Smooth muscle cell (in vitro differentiated cells): ENCODE data around the gene ADAMTS19. TPM values are rescaled to one million over a fixed set of nuclear protein-coding genes. Genes with fewer than 3 reads are reported as not detected.

Experiments used
- DNase-seq: peaks from one replicate; lab custom pipeline; 2025; ENCODE audit not compliant: unreplicated experiment; lab: John Stamatoyannopoulos, UW
- H2AFZ ChIP-seq: fragments of 200-600 bp; sonication (generic); 2 replicates; pipeline ENCODE4 v1.6.0; 2016; ENCODE audit warnings: antibody characterized with exemption, low read depth, mild to moderate bottlenecking
- H3F3A ChIP-seq: fragments of 200-600 bp; sonication (generic); 2 replicates; pipeline ENCODE4 v1.6.0; 2017; ENCODE audit warnings: antibody characterized with exemption, low read depth
- H3K27ac ChIP-seq: fragments of 200-600 bp; sonication (generic); 2 replicates; pipeline ENCODE4 v1.5.1; 2016; ENCODE audit warnings: low read depth, mild to moderate bottlenecking
- H3K27me3 ChIP-seq: fragments of 200-600 bp; sonication (generic); 2 replicates; pipeline ENCODE4 v1.6.1; 2016; ENCODE audit warnings: low read depth, mild to moderate bottlenecking
- H3K36me3 ChIP-seq: fragments of 200-600 bp; sonication (generic); 2 replicates; pipeline ENCODE4 v1.5.1; 2016; ENCODE audit warnings: low read depth
- H3K4me1 ChIP-seq: fragments of 200-600 bp; sonication (generic); 2 replicates; pipeline ENCODE4 v1.5.1; 2016; ENCODE audit warnings: low read depth
- H3K4me2 ChIP-seq: fragments of 200-600 bp; sonication (generic); 2 replicates; pipeline ENCODE4 v1.6.0; 2016; ENCODE audit warnings: mild to moderate bottlenecking
- H3K4me3 ChIP-seq: fragments of 200-600 bp; sonication (generic); 2 replicates; pipeline ENCODE4 v1.5.1; 2016; ENCODE audit warnings: mild to moderate bottlenecking
- H3K79me2 ChIP-seq: fragments of 200-600 bp; sonication (generic); 2 replicates; pipeline ENCODE4 v1.6.0; 2016; ENCODE audit warnings: low read depth, mild to moderate bottlenecking
- H3K9ac ChIP-seq: fragments of 200-600 bp; sonication (generic); 2 replicates; pipeline ENCODE4 v1.6.0; 2016; ENCODE audit warnings: low read depth
- H3K9me3 ChIP-seq: fragments of 200-600 bp; sonication (generic); replicated peaks from 2 replicates; pipeline ENCODE4 v1.5.1; 2016; ENCODE audit warnings: low read depth
- H4K20me1 ChIP-seq: fragments of 200-600 bp; sonication (generic); 2 replicates; pipeline ENCODE4 v1.6.0; 2016; ENCODE audit warnings: low read depth
- WGBS: methylation state at CpG from one replicate; pipeline ENCODE4 v1.1.7; 2016; ENCODE audit warnings: low lambda C conversion rate; 5-methylcytosine and 5-hydroxymethylcytosine counted together
- polyA plus RNA-seq: library from polyadenylated mRNA; unstranded; fragments of >200 nt; fragmentation: Nextera tagmentation; extraction: Ambion mirVana; gene quantifications from 2 replicates; pipeline ENCODE4 v1.2.1, GENCODE V29; 2016
- total RNA-seq: library from RNA; depleted of rRNA; stranded (reverse); fragments of >200 nt; gene quantifications from 2 replicates; pipeline ENCODE4 v1.2.3, GENCODE V29; 2014
- TF ChIP-seq, protein P1 (sequence below): fragments of 200-600 bp; sonication (generic); IDR thresholded peaks from 2 replicates; pipeline ENCODE4 v1.5.1; 2017; ENCODE audit warnings: borderline replicate concordance, mild to moderate bottlenecking, antibody characterized with exemption; ENCODE audit not compliant: insufficient read depth, poor library complexity, severe bottlenecking

The ADAMTS19 gene
- total and polyA plus RNA-seq, 2 experiments from 2014 or later, result 4.5 to 4.9 TPM

DNA sequence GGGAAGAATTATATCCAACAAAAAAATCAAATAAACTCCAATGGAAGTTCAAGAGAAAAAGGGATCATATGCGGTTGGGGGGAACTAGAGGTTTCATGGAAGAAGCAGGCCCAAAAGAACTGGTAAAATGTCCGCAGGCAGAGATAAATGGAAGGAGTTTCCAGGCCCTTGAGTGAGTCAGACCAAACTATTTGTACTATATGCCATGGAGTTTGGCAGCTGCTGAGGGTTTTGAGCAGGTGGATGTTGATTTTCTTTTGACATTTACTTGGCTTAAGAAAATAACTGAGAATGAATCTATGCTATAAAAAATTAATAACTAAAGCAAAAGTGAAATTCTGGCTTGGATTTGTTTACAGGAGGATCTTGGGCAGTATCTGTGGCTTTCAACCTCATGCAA is 321.5 kb downstream of the ADAMTS19 start:
- Histone ChIP-seq H3K79me2 (no peaks in the 10 kb centered on the region), H3K9me3 (no peaks in the 10 kb centered on the region), H3K27ac (no peak overlapping the region), H3K4me3 (no peak overlapping the region), H2AFZ (no peak overlapping the region), H3K9ac (no peak overlapping the region), H4K20me1 (no peaks in the 10 kb centered on the region), H3F3A (no peaks in the 10 kb centered on the region), H3K4me1 (no peaks in the 10 kb centered on the region), H3K4me2 (no peak overlapping the region), H3K36me3 (no peaks in the 10 kb centered on the region), H3K27me3 (no peaks in the 10 kb centered on the region)
- TF ChIP-seq, protein P1, sequence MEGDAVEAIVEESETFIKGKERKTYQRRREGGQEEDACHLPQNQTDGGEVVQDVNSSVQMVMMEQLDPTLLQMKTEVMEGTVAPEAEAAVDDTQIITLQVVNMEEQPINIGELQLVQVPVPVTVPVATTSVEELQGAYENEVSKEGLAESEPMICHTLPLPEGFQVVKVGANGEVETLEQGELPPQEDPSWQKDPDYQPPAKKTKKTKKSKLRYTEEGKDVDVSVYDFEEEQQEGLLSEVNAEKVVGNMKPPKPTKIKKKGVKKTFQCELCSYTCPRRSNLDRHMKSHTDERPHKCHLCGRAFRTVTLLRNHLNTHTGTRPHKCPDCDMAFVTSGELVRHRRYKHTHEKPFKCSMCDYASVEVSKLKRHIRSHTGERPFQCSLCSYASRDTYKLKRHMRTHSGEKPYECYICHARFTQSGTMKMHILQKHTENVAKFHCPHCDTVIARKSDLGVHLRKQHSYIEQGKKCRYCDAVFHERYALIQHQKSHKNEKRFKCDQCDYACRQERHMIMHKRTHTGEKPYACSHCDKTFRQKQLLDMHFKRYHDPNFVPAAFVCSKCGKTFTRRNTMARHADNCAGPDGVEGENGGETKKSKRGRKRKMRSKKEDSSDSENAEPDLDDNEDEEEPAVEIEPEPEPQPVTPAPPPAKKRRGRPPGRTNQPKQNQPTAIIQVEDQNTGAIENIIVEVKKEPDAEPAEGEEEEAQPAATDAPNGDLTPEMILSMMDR, result no peak
- WGBS, result 59% methylated on average over 2 of the region's 2 CpGs
- no peak for DNase-seq
